Measurements from ENCODE around the gene SGTA. TPM values are rescaled to one million over a fixed set of nuclear protein-coding genes. Genes with fewer than 3 reads are reported as not detected.

SGTA gene
- total RNA-seq, 1 donor from 2014 or later: 29.8 TPM

GRCh38 chr19:2815923-2816322, 32.9 kb upstream of the SGTA start:
- DNase-seq (ENCODE audit: low spot score in 2 of 2): no peak
- Histone ChIP-seq H3K36me3 (peaks cover under 1 to 6% of the 10 kb centered on the region in 2 donors), H3K9me3 (no peaks in the 10 kb centered on the region), H3K4me1 (peaks cover 3 to 10% of the 10 kb centered on the region in 2 donors), H3K27me3 (no peaks in the 10 kb centered on the region), H3K27ac (no peak overlapping the region), H3K4me3 (no peak overlapping the region)
- no peak for TF ChIP-seq CTCF (IDR thresholded peaks at IDR 0.05)
- intact Hi-C loops (cut with DNase I): no loop called here

GRCh38 chr19:2815191-2815614, 32.1 kb upstream of the SGTA start:
- no peak for TF ChIP-seq CTCF (IDR thresholded peaks at IDR 0.05)
- Histone ChIP-seq H3K4me1 (peaks cover 3 to 5% of the 10 kb centered on the region in 2 donors), H3K4me3 (no peak overlapping the region), H3K36me3 (peaks cover 7 to 14% of the 10 kb centered on the region in 2 donors), H3K27ac (no peak overlapping the region), H3K27me3 (no peaks in the 10 kb centered on the region), H3K9me3 (no peaks in the 10 kb centered on the region)
- intact Hi-C loops (cut with DNase I): no loop called here
- DNase-seq (ENCODE audit: low spot score in 2 of 2): no peak

- intact Hi-C loops (cut with DNase I): no loop called here
- DNase-seq (ENCODE audit: low spot score in 2 of 2): no peak
- Histone ChIP-seq H3K9me3 (no peaks in the 10 kb centered on the region), H3K27me3 (no peaks in the 10 kb centered on the region), H3K27ac (no peak overlapping the region), H3K4me3 (no peak overlapping the region), H3K36me3 (peaks cover 14 to 21% of the 10 kb centered on the region in 2 donors), H3K4me1 (peaks cover 0 to 4% of the 10 kb centered on the region in 2 donors)
- no peak for TF ChIP-seq CTCF (IDR thresholded peaks at IDR 0.05)
These were observed 31.4 kb upstream of the SGTA start for GRCh38 chr19:2814426-2814825.

- H3K27me3 ChIP-seq: no peaks in the 10 kb centered on the region
- H3K4me1 ChIP-seq: no peaks in the 10 kb centered on the region
- H3K27ac ChIP-seq: no peak overlapping the region
- no peak overlapping the region for H3K4me3 ChIP-seq
- DNase-seq (ENCODE audit: low spot score in 2 of 2): no peak
- no peaks in the 10 kb centered on the region for H3K9me3 ChIP-seq
- intact Hi-C loops (cut with DNase I): no loop called here
- TF ChIP-seq CTCF (IDR thresholded peaks at IDR 0.05): no peak
- H3K36me3 ChIP-seq: peaks cover 23 to 28% of the 10 kb centered on the region in 2 donors
These were observed 30.4 kb upstream of the SGTA start for GRCh38 chr19:2813235-2814160.

- H3K27ac ChIP-seq: no peak overlapping the region
- intact Hi-C loops (cut with DNase I): no loop called here
These were observed 29.6 kb upstream of the SGTA start for GRCh38 chr19:2812414-2813234.

More at GRCh38 chr19:2812414-2813234, 29.6 kb upstream of the SGTA start:
- no peaks in the 10 kb centered on the region for H3K4me1 ChIP-seq
- H3K9me3 ChIP-seq: no peaks in the 10 kb centered on the region
- no peaks in the 10 kb centered on the region for H3K27me3 ChIP-seq
- no peak overlapping the region for H3K4me3 ChIP-seq
- TF ChIP-seq CTCF (IDR thresholded peaks at IDR 0.05): no peak
- H3K36me3 ChIP-seq: peaks cover 31 to 37% of the 10 kb centered on the region in 2 donors
- no peak for DNase-seq (ENCODE audit: low spot score in 2 of 2)

All from ascending aorta (tissue), 2 donors.